K562 (cell line): ENCODE measurements around the gene MMP19. TPM values are rescaled to one million over a fixed set of nuclear protein-coding genes. Genes with fewer than 3 reads are reported as not detected.

Experiments used
- CREB1 ChIP-seq, 2 experiments: sonication (generic) in 1 of 2; formaldehyde crosslinking in 1 of 2; IDR thresholded peaks; 2 replicates each; pipeline versions ENCODE4 v1.6.1 to v1.8.0; 2012 to 2022; ENCODE audit warnings: inconsistent platforms in 1 of 2, mild to moderate bottlenecking in 1 of 2, missing genetic modification reagents in 1 of 2, moderate library complexity in 1 of 2
- EWSR1 ChIP-seq: fragments of 450-650 bp; IDR thresholded peaks from 2 replicates; pipeline ENCODE4 v1.6.1; 2018; ENCODE audit warnings: borderline replicate concordance, mild to moderate bottlenecking, low read depth, moderate library complexity; ENCODE audit not compliant: partially characterized antibody
- FOXK2 ChIP-seq, 2 experiments: fragments of 450-650 bp; IDR thresholded peaks in 1 of 2; conservative IDR thresholded peaks in 1 of 2; 2 replicates each; pipeline ENCODE4 v1.6.1; 2016; ENCODE audit warnings: low read depth in 2 of 2, mild to moderate bottlenecking in 1 of 2
- HDAC1 ChIP-seq, 2 experiments: fragments of 450-650 bp; IDR thresholded peaks; 2 replicates each; pipeline ENCODE4 v1.6.1; 2016 to 2017; ENCODE audit warnings: inconsistent platforms in 1 of 2, mild to moderate bottlenecking in 1 of 2, moderate library complexity in 1 of 2
- HNRNPL ChIP-seq: fragments of 200-400 bp; formaldehyde crosslinking; IDR thresholded peaks from 2 replicates; pipeline ENCODE4 v1.6.1; 2017; ENCODE audit warnings: low read depth, mild to moderate bottlenecking, low read length
- KDM5B ChIP-seq: fragments of 200-600 bp; sonication (generic); IDR thresholded peaks from 2 replicates; pipeline ENCODE4 v1.6.1; 2012; ENCODE audit warnings: low read depth, mild to moderate bottlenecking, moderate library complexity, low read length, control low read depth, inconsistent platforms; ENCODE audit not compliant: insufficient replicate concordance
- PML ChIP-seq: IDR thresholded peaks from 2 replicates; pipeline ENCODE4 v1.6.1; 2012; ENCODE audit warnings: low read length, inconsistent platforms
- TEAD1 ChIP-seq, 2 experiments: fragments of 450-650 bp in 1 of 2; sonication (generic) in 1 of 2; formaldehyde crosslinking; IDR thresholded peaks; 2 replicates each; pipeline versions ENCODE4 v1.4.0 to v1.8.0; 2020 to 2022; ENCODE audit warnings: mild to moderate bottlenecking in 2 of 2, missing genetic modification reagents in 1 of 2
- ZC3H4 ChIP-seq: sonication (generic); formaldehyde crosslinking; IDR thresholded peaks from 2 replicates; pipeline ENCODE4 v1.9.0; 2021; ENCODE audit warnings: missing genetic modification reagents, borderline replicate concordance
- ZNF274 ChIP-seq: IDR thresholded peaks from 2 replicates; pipeline ENCODE4 v1.6.1; 2011; ENCODE audit warnings: low read depth, mild to moderate bottlenecking, low read length, moderate library complexity, borderline replicate concordance
- ZSCAN32 ChIP-seq: fragments of 450-650 bp; formaldehyde crosslinking; IDR thresholded peaks from 2 replicates; pipeline ENCODE4 v1.4.0; 2020; ENCODE audit warnings: mild to moderate bottlenecking, moderate library complexity
- polyA plus RNA-seq, 8 experiments: library from polyadenylated mRNA; depleted of rRNA in 4 of 8; stranded (reverse) in 5 of 8; unstranded in 3 of 8; fragments of >200 nt; fragmentation: Nextera tagmentation in 2 of 8; fragmentation: Illumina TruSeq in 1 of 8; extraction: Ambion mirVana in 2 of 8; extraction: Trizol in 1 of 8; gene quantifications; 2 replicates each; pipeline versions ENCODE4 v1.2.1 to v1.2.3, GENCODE V29; 2011 to 2014; ENCODE audit warnings: inconsistent platforms in 1 of 8, missing spikeins in 1 of 8
- total RNA-seq, 7 experiments: library from RNA; depleted of rRNA in 6 of 7; stranded (reverse); fragments of >200 nt in 6 of 7; fragmentation: Illumina TruSeq in 2 of 7; extraction: Trizol in 2 of 7; gene quantifications; 2 replicates each; pipeline versions ENCODE4 v1.2.1 to v1.2.3, GENCODE V29; 2011 to 2021; ENCODE audit warnings: low replicate concordance in 1 of 7
- TF ChIP-seq, protein P1 (sequence below): fragments of 450-650 bp; conservative IDR thresholded peaks from 2 replicates; pipeline ENCODE4 v1.6.1; 2016; ENCODE audit warnings: missing genetic modification characterization, low read depth, mild to moderate bottlenecking, control low read depth, missing compliant biosample characterization
- TF ChIP-seq, protein P2 (sequence below): fragments of 200-800 bp; sonication (Bioruptor generic); IDR thresholded peaks from 2 replicates; pipeline ENCODE4 v1.6.1; 2017; ENCODE audit warnings: missing genetic modification characterization, missing compliant biosample characterization
- TF ChIP-seq, protein P3 (sequence below): fragments of 200-400 bp; formaldehyde crosslinking; IDR thresholded peaks from 2 replicates; pipeline ENCODE4 v1.6.1; 2017; ENCODE audit warnings: mild to moderate bottlenecking, low read depth, low read length, moderate library complexity
- TF ChIP-seq, protein P4 (sequence below): sonication (generic); formaldehyde crosslinking; IDR thresholded peaks from 2 replicates; pipeline ENCODE4 v1.9.0; 2022; ENCODE audit warnings: mild to moderate bottlenecking, missing genetic modification reagents
- TF ChIP-seq, protein P5 (sequence below): fragments of 450-650 bp; IDR thresholded peaks from one replicate; pipeline ENCODE4 v1.6.1; 2018; ENCODE audit warnings: mild to moderate bottlenecking, moderate library complexity; ENCODE audit not compliant: partially characterized antibody
- TF ChIP-seq, protein P6 (sequence below): sonication (generic); formaldehyde crosslinking; IDR thresholded peaks from 2 replicates; pipeline ENCODE4 v1.8.1; 2023; ENCODE audit warnings: mild to moderate bottlenecking, missing genetic modification reagents, moderate library complexity

The MMP19 gene
- total and polyA plus RNA-seq, 9 of the 15 experiments (the other 6 are each of a cell fraction or from before 2014, with no cell fraction given) = 0.14 to 1.6 (median 0.66) TPM

DNA sequence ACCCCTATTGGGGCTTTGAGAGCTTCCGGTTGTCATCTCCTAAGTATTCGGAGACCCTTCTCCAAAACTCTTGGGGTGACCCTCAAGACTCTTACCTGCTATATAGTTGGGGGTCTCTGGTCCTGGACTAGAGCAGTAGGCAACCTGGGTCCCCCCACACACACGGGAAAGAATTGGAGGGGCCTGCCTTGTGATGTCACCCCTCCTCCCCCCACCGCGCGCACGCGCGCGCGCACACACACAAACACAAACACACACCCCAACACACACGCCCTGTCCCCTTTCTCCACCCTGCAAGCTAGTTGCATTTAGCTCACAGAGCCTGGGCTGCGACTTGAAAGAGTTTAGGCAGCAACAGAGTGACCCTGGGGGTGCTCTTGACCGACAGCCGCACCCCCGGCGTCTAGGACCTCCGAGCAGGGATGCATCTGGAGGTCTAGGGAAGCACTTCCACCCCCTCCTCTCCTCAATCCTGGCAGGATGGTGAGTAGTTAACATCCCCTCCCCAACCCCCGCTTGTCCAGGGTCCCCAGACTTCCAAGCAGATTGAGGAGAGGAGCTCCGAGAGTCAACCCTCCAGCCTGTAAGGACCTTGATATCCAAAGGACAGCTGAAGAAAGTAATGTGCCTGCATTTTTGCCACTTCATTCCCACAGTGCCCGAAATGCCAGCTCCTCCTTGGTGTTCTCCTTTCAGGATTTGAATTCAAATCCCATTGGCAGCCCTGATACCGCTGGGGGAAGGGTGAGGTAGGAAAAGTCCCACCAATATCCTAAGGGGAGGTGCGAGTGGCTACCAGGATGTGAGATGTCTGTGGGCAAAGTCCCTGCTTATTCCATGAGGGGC is 11.9 kb downstream of the MMP19 start (continued):
- TF ChIP-seq HDAC1 (IDR thresholded peaks at IDR 0.05) (no peak), KDM5B (no peak), CREB1 (IDR thresholded peaks at IDR 0.05) (peak; percentile 28; the same call in 1 of the 2 replicates), CREB1 (CRISPR knock-in tag; IDR thresholded peaks at IDR 0.05) (peak; percentile 72), ZC3H4 (CRISPR knock-in tag) (0 out of 2 replicates have a peak, but pooled peaks have one; percentile 55), EWSR1 (no peak), FOXK2 (conservative IDR thresholded peaks at IDR 0.05 in 1 of 2, IDR thresholded peaks at IDR 0.05 in 1 of 2; ENCODE audit: low read depth in 2 of 2) (peak; percentile 14 to 99; a peak in 2 of 4 replicates), PML (0 out of 2 replicates have a peak, but pooled peaks have one; percentile 17), HNRNPL (no peak), ZSCAN32 (CRISPR knock-in tag) (no peak), ZNF274 (no peak), TEAD1 (CRISPR knock-in tag; IDR thresholded peaks at IDR 0.05) (peak in 1 of 2 experiments; percentile 68; a peak in 1 of 4 replicates)
- TF ChIP-seq, protein P1, sequence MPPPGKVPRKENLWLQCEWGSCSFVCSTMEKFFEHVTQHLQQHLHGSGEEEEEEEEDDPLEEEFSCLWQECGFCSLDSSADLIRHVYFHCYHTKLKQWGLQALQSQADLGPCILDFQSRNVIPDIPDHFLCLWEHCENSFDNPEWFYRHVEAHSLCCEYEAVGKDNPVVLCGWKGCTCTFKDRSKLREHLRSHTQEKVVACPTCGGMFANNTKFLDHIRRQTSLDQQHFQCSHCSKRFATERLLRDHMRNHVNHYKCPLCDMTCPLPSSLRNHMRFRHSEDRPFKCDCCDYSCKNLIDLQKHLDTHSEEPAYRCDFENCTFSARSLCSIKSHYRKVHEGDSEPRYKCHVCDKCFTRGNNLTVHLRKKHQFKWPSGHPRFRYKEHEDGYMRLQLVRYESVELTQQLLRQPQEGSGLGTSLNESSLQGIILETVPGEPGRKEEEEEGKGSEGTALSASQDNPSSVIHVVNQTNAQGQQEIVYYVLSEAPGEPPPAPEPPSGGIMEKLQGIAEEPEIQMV (tag) = no peak
- TF ChIP-seq, protein P2, sequence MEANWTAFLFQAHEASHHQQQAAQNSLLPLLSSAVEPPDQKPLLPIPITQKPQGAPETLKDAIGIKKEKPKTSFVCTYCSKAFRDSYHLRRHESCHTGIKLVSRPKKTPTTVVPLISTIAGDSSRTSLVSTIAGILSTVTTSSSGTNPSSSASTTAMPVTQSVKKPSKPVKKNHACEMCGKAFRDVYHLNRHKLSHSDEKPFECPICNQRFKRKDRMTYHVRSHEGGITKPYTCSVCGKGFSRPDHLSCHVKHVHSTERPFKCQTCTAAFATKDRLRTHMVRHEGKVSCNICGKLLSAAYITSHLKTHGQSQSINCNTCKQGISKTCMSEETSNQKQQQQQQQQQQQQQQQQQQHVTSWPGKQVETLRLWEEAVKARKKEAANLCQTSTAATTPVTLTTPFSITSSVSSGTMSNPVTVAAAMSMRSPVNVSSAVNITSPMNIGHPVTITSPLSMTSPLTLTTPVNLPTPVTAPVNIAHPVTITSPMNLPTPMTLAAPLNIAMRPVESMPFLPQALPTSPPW (CRISPR knock-in tag) = peak; percentile 82
- TF ChIP-seq, protein P3, sequence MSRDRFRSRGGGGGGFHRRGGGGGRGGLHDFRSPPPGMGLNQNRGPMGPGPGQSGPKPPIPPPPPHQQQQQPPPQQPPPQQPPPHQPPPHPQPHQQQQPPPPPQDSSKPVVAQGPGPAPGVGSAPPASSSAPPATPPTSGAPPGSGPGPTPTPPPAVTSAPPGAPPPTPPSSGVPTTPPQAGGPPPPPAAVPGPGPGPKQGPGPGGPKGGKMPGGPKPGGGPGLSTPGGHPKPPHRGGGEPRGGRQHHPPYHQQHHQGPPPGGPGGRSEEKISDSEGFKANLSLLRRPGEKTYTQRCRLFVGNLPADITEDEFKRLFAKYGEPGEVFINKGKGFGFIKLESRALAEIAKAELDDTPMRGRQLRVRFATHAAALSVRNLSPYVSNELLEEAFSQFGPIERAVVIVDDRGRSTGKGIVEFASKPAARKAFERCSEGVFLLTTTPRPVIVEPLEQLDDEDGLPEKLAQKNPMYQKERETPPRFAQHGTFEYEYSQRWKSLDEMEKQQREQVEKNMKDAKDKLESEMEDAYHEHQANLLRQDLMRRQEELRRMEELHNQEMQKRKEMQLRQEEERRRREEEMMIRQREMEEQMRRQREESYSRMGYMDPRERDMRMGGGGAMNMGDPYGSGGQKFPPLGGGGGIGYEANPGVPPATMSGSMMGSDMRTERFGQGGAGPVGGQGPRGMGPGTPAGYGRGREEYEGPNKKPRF = no peak
- TF ChIP-seq, protein P4, sequence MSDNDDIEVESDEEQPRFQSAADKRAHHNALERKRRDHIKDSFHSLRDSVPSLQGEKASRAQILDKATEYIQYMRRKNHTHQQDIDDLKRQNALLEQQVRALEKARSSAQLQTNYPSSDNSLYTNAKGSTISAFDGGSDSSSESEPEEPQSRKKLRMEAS (CRISPR knock-in tag) = peak; percentile 64; the same call in 1 of the 2 replicates
- TF ChIP-seq, protein P5, sequence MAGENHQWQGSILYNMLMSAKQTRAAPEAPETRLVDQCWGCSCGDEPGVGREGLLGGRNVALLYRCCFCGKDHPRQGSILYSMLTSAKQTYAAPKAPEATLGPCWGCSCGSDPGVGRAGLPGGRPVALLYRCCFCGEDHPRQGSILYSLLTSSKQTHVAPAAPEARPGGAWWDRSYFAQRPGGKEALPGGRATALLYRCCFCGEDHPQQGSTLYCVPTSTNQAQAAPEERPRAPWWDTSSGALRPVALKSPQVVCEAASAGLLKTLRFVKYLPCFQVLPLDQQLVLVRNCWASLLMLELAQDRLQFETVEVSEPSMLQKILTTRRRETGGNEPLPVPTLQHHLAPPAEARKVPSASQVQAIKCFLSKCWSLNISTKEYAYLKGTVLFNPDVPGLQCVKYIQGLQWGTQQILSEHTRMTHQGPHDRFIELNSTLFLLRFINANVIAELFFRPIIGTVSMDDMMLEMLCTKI = no peak
- TF ChIP-seq, protein P6, sequence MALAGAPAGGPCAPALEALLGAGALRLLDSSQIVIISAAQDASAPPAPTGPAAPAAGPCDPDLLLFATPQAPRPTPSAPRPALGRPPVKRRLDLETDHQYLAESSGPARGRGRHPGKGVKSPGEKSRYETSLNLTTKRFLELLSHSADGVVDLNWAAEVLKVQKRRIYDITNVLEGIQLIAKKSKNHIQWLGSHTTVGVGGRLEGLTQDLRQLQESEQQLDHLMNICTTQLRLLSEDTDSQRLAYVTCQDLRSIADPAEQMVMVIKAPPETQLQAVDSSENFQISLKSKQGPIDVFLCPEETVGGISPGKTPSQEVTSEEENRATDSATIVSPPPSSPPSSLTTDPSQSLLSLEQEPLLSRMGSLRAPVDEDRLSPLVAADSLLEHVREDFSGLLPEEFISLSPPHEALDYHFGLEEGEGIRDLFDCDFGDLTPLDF (CRISPR knock-in tag) = no peak
